Activated CD4-positive, alpha-beta T cell treated with anti-CD3 and anti-CD28 coated beads, Interleukin-2, amount 10 ng/mL, durations not matched to agents 7 days and 5 days (primary cell): Measurements from ENCODE around the gene CELSR1. TPM values are rescaled to one million over a fixed set of nuclear protein-coding genes. Genes with fewer than 3 reads are reported as not detected.

Experiments used
- CTCF ChIA-PET: fragments of 350-600 bp; sonication (Branson Sonifier 250); formaldehyde crosslinking; loops from one replicate; lab custom pipeline; 2021; ENCODE audit warnings: antibody characterized with exemption; lab: Charles Lee
- POLR2A ChIA-PET: fragments of 350-600 bp; sonication (Branson Sonifier 250); formaldehyde crosslinking; loops from one replicate; lab custom pipeline; 2021; ENCODE audit warnings: antibody characterized with exemption; lab: Charles Lee
- DNase-seq: peaks from one replicate; pipeline ENCODE4 v3.0.0-alpha.2; 2020
- H3K27ac Mint-ChIP-seq: one replicate; pipeline ENCODE4 v1.8.0; 2021; ENCODE audit warnings: mild to moderate bottlenecking, moderate library complexity, mixed read lengths
- H3K27me3 Mint-ChIP-seq: one replicate; pipeline ENCODE4 v1.8.0; 2021; ENCODE audit warnings: mixed read lengths
- H3K36me3 Mint-ChIP-seq: one replicate; pipeline ENCODE4 v1.8.0; 2021; ENCODE audit warnings: low read depth, mixed read lengths
- H3K4me1 Mint-ChIP-seq: one replicate; pipeline ENCODE4 v1.8.0; 2021; ENCODE audit warnings: mixed read lengths
- H3K4me3 Mint-ChIP-seq: one replicate; pipeline ENCODE4 v1.8.0; 2021; ENCODE audit warnings: mild to moderate bottlenecking, moderate library complexity, mixed read lengths
- H3K9me3 Mint-ChIP-seq: one replicate; pipeline ENCODE4 v1.8.0; 2021; ENCODE audit warnings: mixed read lengths
- total RNA-seq, 2 experiments: library from RNA; stranded (reverse); gene quantifications; one replicate each; pipeline ENCODE4 v1.2.3, GENCODE V29; 2021

Gene CELSR1
- total RNA-seq, 2 experiments from 2014 or later: 0.20 to 0.23 TPM

- POLR2A ChIA-PET: no interaction called here
These were observed 4.1 kb upstream of the CELSR1 start for GRCh38 chr22:46541536-46541935.

GRCh38 chr22:46540874-46541273 is 3.5 kb upstream of the CELSR1 start:
- no peak overlapping the region for H3K27ac Mint-ChIP-seq
- no peak for DNase-seq
- H3K4me3 Mint-ChIP-seq: no peak overlapping the region
- peaks cover 30% of the 10 kb centered on the region for H3K27me3 Mint-ChIP-seq
- ChIA-PET CTCF (interaction anchor here (0.8 kb wide), 1 partner anchor 172 kb away, joined by 3 read pairs; no protein-coding TSS in a partner anchor), POLR2A (no interaction called here)
- no peaks in the 10 kb centered on the region for H3K4me1 Mint-ChIP-seq
- H3K9me3 Mint-ChIP-seq: no peaks in the 10 kb centered on the region
- no peaks in the 10 kb centered on the region for H3K36me3 Mint-ChIP-seq

More at GRCh38 chr22:46541536-46541935, 4.1 kb upstream of the CELSR1 start:
- Mint-ChIP-seq H3K4me3 (no peak overlapping the region), H3K36me3 (no peaks in the 10 kb centered on the region), H3K9me3 (no peaks in the 10 kb centered on the region), H3K4me1 (no peaks in the 10 kb centered on the region), H3K27ac (no peak overlapping the region), H3K27me3 (peaks cover 29% of the 10 kb centered on the region)
- no peak for DNase-seq
- CTCF ChIA-PET: interaction anchor here (2.4 kb wide), 1 partner anchor 174 kb away, joined by 8 read pairs; no protein-coding TSS in a partner anchor

DNA sequence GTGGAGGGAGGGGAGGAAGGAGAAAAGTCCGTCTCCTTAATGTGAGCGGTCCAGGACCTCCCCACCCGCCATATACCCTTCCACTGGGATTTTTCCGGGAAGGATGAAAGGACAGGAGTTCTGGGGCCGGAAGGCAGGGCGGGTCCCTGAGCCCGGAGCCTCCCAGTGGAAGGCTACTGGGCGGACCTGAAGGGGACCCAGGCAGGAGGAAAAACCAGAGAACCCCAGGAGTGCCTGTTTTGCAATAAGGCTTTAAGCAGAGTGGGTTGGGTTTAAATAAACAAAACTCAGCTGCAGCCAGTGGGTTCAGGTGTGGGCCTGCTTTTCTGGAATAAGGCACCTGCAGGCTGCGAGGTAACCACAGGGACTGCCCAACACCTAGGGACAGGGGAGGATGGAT is 1.7 kb upstream of the CELSR1 start:
- no peaks in the 10 kb centered on the region for H3K9me3 Mint-ChIP-seq
- ChIA-PET POLR2A (interaction anchor here (0.6 kb wide), 1 partner anchor 54 kb away, joined by 3 read pairs; no protein-coding TSS in a partner anchor), CTCF (interaction anchor here (1.7 kb wide), 1 partner anchor 172 kb away, joined by 8 read pairs; no protein-coding TSS in a partner anchor)
- no peak for DNase-seq
- H3K36me3 Mint-ChIP-seq: no peaks in the 10 kb centered on the region
- H3K4me1 Mint-ChIP-seq: no peaks in the 10 kb centered on the region
- H3K4me3 Mint-ChIP-seq: no peak overlapping the region
- H3K27me3 Mint-ChIP-seq: peaks cover 35% of the 10 kb centered on the region
- H3K27ac Mint-ChIP-seq: no peak overlapping the region

- DNase-seq: no peak
- CTCF ChIA-PET: interaction anchor here (1.7 kb wide), 1 partner anchor 171 kb away, joined by 8 read pairs; no protein-coding TSS in a partner anchor
- POLR2A ChIA-PET: no interaction called here
These were observed 1.4 kb upstream of the CELSR1 start for GRCh38 chr22:46538814-46539160.

GRCh38 chr22:46537946-46538813 is 760 bp upstream of the CELSR1 start:
- H3K27me3 Mint-ChIP-seq: peaks cover 35% of the 10 kb centered on the region
- H3K4me1 Mint-ChIP-seq: no peaks in the 10 kb centered on the region
- CTCF ChIA-PET: interaction anchor here (1.7 kb wide), 1 partner anchor 171 kb away, joined by 8 read pairs; no protein-coding TSS in a partner anchor
- DNase-seq: no peak
- no peak overlapping the region for H3K4me3 Mint-ChIP-seq
- H3K36me3 Mint-ChIP-seq: no peaks in the 10 kb centered on the region
- no peak overlapping the region for H3K27ac Mint-ChIP-seq
- no peaks in the 10 kb centered on the region for H3K9me3 Mint-ChIP-seq
- POLR2A ChIA-PET: no interaction called here

More at GRCh38 chr22:46538814-46539160, 1.4 kb upstream of the CELSR1 start:
- no peaks in the 10 kb centered on the region for H3K36me3 Mint-ChIP-seq
- no peak overlapping the region for H3K4me3 Mint-ChIP-seq
- H3K27ac Mint-ChIP-seq: no peak overlapping the region
- peaks cover 35% of the 10 kb centered on the region for H3K27me3 Mint-ChIP-seq
- H3K9me3 Mint-ChIP-seq: no peaks in the 10 kb centered on the region
- no peaks in the 10 kb centered on the region for H3K4me1 Mint-ChIP-seq

GRCh38 chr22:46536537-46537224 is 739 bp downstream of the CELSR1 start:
- Mint-ChIP-seq H3K27ac (no peak overlapping the region), H3K27me3 (peaks cover 34% of the 10 kb centered on the region), H3K4me1 (no peaks in the 10 kb centered on the region), H3K36me3 (no peaks in the 10 kb centered on the region), H3K9me3 (no peaks in the 10 kb centered on the region), H3K4me3 (no peak overlapping the region)
- no peak for DNase-seq
- CTCF ChIA-PET: interaction anchor here (0.5 kb wide), 1 partner anchor 26 kb away, joined by 3 read pairs; no protein-coding TSS in a partner anchor
- POLR2A ChIA-PET: no interaction called here

GRCh38 chr22:46535876-46536536 is 1.4 kb downstream of the CELSR1 start:
- ChIA-PET CTCF (interaction anchor here (0.5 kb wide), 1 partner anchor 27 kb away, joined by 3 read pairs; no protein-coding TSS in a partner anchor), POLR2A (no interaction called here)
- no peaks in the 10 kb centered on the region for H3K36me3 Mint-ChIP-seq
- H3K4me3 Mint-ChIP-seq: no peak overlapping the region
- H3K4me1 Mint-ChIP-seq: no peaks in the 10 kb centered on the region
- no peak overlapping the region for H3K27ac Mint-ChIP-seq
- H3K27me3 Mint-ChIP-seq: peaks cover 32% of the 10 kb centered on the region
- no peak for DNase-seq
- H3K9me3 Mint-ChIP-seq: no peaks in the 10 kb centered on the region

DNA sequence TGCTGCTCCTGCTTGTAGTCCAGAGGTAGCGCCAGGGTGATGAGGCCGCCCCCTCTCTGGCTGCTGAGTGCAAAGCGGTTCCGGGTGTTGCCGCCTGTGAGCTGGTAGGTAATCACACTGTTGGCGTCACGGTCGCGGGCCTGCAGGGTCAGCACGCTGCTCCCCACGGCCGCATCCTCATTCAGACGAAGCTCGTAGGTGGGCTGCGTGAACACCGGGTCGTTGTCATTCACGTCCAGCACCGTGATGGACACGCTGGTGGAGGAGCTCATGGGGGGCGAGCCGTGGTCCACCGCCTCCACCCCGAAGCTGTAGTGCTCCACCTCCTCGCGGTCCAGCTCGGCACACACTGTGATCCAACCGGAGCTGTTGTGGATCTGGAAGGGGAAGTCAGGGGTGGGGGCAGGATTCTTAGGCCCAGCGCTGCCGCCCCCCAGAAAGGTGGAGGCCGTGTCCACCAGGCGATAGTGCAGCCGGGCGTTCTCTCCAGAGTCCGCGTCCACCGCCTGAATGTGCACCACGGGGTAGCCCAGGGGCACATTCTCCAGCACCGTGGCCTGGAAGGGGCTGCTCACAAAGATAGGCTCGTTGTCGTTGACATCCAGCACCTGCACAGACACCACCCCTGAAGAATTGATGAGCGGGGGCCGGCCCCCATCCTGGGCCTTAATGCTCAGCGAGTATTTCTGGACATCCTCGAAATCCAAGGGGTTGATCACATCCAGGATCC is 2.4 kb downstream of the CELSR1 start:
- no peaks in the 10 kb centered on the region for H3K9me3 Mint-ChIP-seq
- no peaks in the 10 kb centered on the region for H3K4me1 Mint-ChIP-seq
- no peak for DNase-seq
- peaks cover 28% of the 10 kb centered on the region for H3K27me3 Mint-ChIP-seq
- POLR2A ChIA-PET: no interaction called here
- CTCF ChIA-PET: no interaction called here
- H3K4me3 Mint-ChIP-seq: no peak overlapping the region
- no peaks in the 10 kb centered on the region for H3K36me3 Mint-ChIP-seq
- no peak overlapping the region for H3K27ac Mint-ChIP-seq

DNA sequence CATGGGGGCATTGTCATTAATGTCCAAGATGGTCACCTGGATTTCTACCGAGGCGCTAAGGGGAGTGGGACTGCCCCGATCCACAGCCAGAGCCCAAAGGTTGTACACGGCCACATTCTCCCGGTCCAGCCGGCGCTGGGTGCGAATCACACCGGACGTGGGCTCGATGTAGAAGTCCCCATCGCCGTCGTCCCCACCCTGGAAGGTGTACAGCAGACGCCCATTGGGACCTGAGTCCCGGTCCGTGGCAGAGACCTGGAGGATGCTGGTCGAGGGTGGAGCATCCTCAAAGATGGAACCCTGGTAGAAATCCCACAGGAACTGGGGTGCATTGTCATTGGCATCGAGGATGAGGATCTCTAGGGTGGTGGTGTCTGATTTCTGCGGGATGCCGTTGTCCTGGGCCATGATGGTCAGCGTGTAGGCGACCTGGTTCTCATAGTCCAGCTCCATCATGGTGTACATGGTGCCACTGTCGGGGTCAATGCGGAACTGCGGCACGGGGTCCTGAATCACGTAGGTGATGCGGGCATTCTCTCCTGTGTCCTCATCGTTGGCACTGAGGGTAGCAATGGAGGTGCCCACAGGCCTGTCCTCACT is 3.1 kb downstream of the CELSR1 start:
- POLR2A ChIA-PET: no interaction called here
- no peak overlapping the region for H3K4me3 Mint-ChIP-seq
- H3K4me1 Mint-ChIP-seq: no peaks in the 10 kb centered on the region

GRCh38 chr22:46533070-46533833 is 4.2 kb downstream of the CELSR1 start:
- Mint-ChIP-seq H3K36me3 (no peaks in the 10 kb centered on the region), H3K27ac (no peak overlapping the region), H3K9me3 (no peaks in the 10 kb centered on the region), H3K4me3 (no peak overlapping the region), H3K4me1 (no peaks in the 10 kb centered on the region), H3K27me3 (peaks cover 14% of the 10 kb centered on the region)
- no peak for DNase-seq
- CTCF ChIA-PET: no interaction called here
- POLR2A ChIA-PET: no interaction called here

More for the DNA sequence above, 3.1 kb downstream of the CELSR1 start:
- Mint-ChIP-seq H3K27me3 (peaks cover 22% of the 10 kb centered on the region), H3K36me3 (no peaks in the 10 kb centered on the region), H3K27ac (no peak overlapping the region), H3K9me3 (no peaks in the 10 kb centered on the region)
- DNase-seq: no peak
- CTCF ChIA-PET: no interaction called here

DNA sequence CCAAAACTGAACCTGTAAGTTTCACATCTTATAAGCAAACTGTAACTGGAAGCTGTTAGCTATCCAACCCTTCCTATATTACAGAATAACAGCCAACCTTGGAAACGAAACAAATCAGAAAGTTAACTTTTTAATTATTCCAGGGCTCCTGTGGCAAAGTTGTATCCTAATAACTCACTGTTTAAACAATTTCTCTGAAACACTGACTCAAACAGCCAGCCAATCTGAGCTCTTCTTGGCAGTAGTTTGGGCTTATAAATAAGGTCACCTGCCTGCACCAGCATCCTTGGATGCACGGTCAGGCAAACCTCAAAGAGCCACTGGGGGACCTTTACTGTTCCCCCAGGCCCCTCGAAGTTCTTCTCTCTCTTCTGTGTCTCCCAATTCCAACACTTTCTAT is 5.0 kb downstream of the CELSR1 start:
- no peak for DNase-seq
- peaks cover 11% of the 10 kb centered on the region for H3K27me3 Mint-ChIP-seq
- ChIA-PET CTCF (no interaction called here), POLR2A (no interaction called here)
- no peak overlapping the region for H3K27ac Mint-ChIP-seq
- no peaks in the 10 kb centered on the region for H3K4me1 Mint-ChIP-seq
- no peaks in the 10 kb centered on the region for H3K9me3 Mint-ChIP-seq
- H3K36me3 Mint-ChIP-seq: no peaks in the 10 kb centered on the region
- H3K4me3 Mint-ChIP-seq: no peak overlapping the region
